GM20431 (cell line): ENCODE data around the gene HSD17B11.
"Not testable (repeated sequence)": the region's sequence is repeated elsewhere in the genome, so short reads cannot be mapped to it uniquely, and the experiment has no call there.

Experiments
- in situ Hi-C: fragments of 300-500 bp; cut with MseI, MboI; formaldehyde crosslinking; loops from one replicate; pipeline ENCODE4 v1.15.0; 2020; ENCODE audit warnings: low sequenced_read_pairs; ENCODE audit not compliant: unreplicated experiment

HSD17B11 gene

GRCh38 chr4:87390891-87391575 lies at the start of gene HSD17B11:
HSD17B11 (minus strand) TSS chr4:87391188; CDS start chr4:87391070, 118 bp downstream.
- in situ Hi-C loops = no loop called here

GRCh38 chr4:87433342-87433741 lies 42.4 kb upstream of the HSD17B11 start:
- in situ Hi-C loops = no loop called here

GRCh38 chr4:87430038-87430437 lies 39.0 kb upstream of the HSD17B11 start:
- in situ Hi-C loops = no loop called here

GRCh38 chr4:87428979-87429378 lies 38.0 kb upstream of the HSD17B11 start:
- in situ Hi-C loops = no loop called here

GRCh38 chr4:87427518-87427868 lies 36.5 kb upstream of the HSD17B11 start:
- in situ Hi-C loops = no loop called here

GRCh38 chr4:87426865-87427517 lies 36.0 kb upstream of the HSD17B11 start:
- in situ Hi-C loops = no loop called here

GRCh38 chr4:87425711-87426110 lies 34.7 kb upstream of the HSD17B11 start:
- in situ Hi-C loops = no loop called here

- in situ Hi-C loops = not testable (repeated sequence)
These were observed 33.1 kb upstream of the HSD17B11 start for GRCh38 chr4:87424099-87424543.

- in situ Hi-C loops = no loop called here
These were observed 32.5 kb upstream of the HSD17B11 start for GRCh38 chr4:87423317-87424098.

GRCh38 chr4:87422104-87423052 lies 31.4 kb upstream of the HSD17B11 start, which contains the start of gene NUDT9:
NUDT9 (plus strand) TSS chr4:87422573; CDS start chr4:87422906, 333 bp downstream.
- in situ Hi-C loops = no loop called here

GRCh38 chr4:87420276-87420830 lies 29.4 kb upstream of the HSD17B11 start:
- in situ Hi-C loops = no loop called here

GRCh38 chr4:87419578-87420249 lies 28.7 kb upstream of the HSD17B11 start:
- in situ Hi-C loops = no loop called here

- in situ Hi-C loops = not testable (repeated sequence)
These were observed 27.4 kb upstream of the HSD17B11 start for GRCh38 chr4:87418410-87418809.

GRCh38 chr4:87416965-87417364 lies 26.0 kb upstream of the HSD17B11 start:
- in situ Hi-C loops = no loop called here

- in situ Hi-C loops = no loop called here
These were observed 23.8 kb upstream of the HSD17B11 start for GRCh38 chr4:87414816-87415215.

GRCh38 chr4:87410679-87411078 lies 19.7 kb upstream of the HSD17B11 start:
- in situ Hi-C loops = no loop called here

GRCh38 chr4:87410157-87410556 lies 19.2 kb upstream of the HSD17B11 start:
- in situ Hi-C loops = no loop called here

GRCh38 chr4:87409420-87409939 lies 18.5 kb upstream of the HSD17B11 start:
- in situ Hi-C loops = no loop called here

GRCh38 chr4:87406902-87407301 lies 15.9 kb upstream of the HSD17B11 start:
- in situ Hi-C loops = not testable (repeated sequence)
